GM23338 (cell line): ENCODE results near the gene FAM76A. TPM values are rescaled to one million over a fixed set of nuclear protein-coding genes. Genes with fewer than 3 reads are reported as not detected.
A peak's percentile ranks its signal among the peaks of the same experiment; 100 is the strongest.
"Not testable (repeated sequence)": the region's sequence is repeated elsewhere in the genome, so short reads cannot be mapped to it uniquely, and the experiment has no call there.

ENCODE experiments used
- ATAC-seq: fragments of 200-7000 bp; cut with Tn5 transposase; 3 replicates; pipeline ENCODE4 v1.9.1; 2020
- DNase-seq: peaks from one replicate; pipeline ENCODE4 v3.0.0-alpha.2; 2015; ENCODE audit warnings: low spot score
- H2AFZ ChIP-seq: fragments of 200-600 bp; sonication (generic); 2 replicates; pipeline ENCODE4 v1.8.0; 2016; ENCODE audit warnings: antibody characterized with exemption, mild to moderate bottlenecking, moderate library complexity
- H3F3A ChIP-seq: fragments of 200-600 bp; sonication (generic); replicated peaks from 2 replicates; pipeline ENCODE4 v1.8.0; 2017; ENCODE audit warnings: antibody characterized with exemption, mixed run types, low read depth
- H3K27ac ChIP-seq: fragments of 200-600 bp; sonication (generic); 2 replicates; pipeline ENCODE4 v1.6.1; 2016; ENCODE audit warnings: low read depth
- H3K27me3 ChIP-seq: fragments of 200-600 bp; sonication (generic); 2 replicates; pipeline ENCODE4 v1.8.0; 2016; ENCODE audit warnings: mild to moderate bottlenecking, mixed run types, moderate library complexity; ENCODE audit not compliant: insufficient read depth
- H3K36me3 ChIP-seq: fragments of 200-600 bp; sonication (generic); 2 replicates; pipeline ENCODE4 v1.8.0; 2016; ENCODE audit warnings: mild to moderate bottlenecking; ENCODE audit not compliant: insufficient read depth
- H3K4me1 ChIP-seq: fragments of 200-600 bp; sonication (generic); 2 replicates; pipeline ENCODE4 v1.8.0; 2016; ENCODE audit warnings: mild to moderate bottlenecking, moderate library complexity; ENCODE audit not compliant: insufficient read depth
- H3K4me2 ChIP-seq: fragments of 200-600 bp; sonication (generic); 2 replicates; pipeline ENCODE4 v1.7.1; 2017; ENCODE audit warnings: mixed run types
- H3K4me3 ChIP-seq: fragments of 200-600 bp; sonication (generic); 2 replicates; pipeline ENCODE4 v1.6.1; 2016; ENCODE audit warnings: mixed run types
- H3K79me2 ChIP-seq: fragments of 200-600 bp; sonication (generic); replicated peaks from 2 replicates; pipeline ENCODE4 v1.8.0; 2017; ENCODE audit warnings: mild to moderate bottlenecking; ENCODE audit not compliant: insufficient read depth
- H3K9me2 ChIP-seq: fragments of 200-600 bp; sonication (generic); 2 replicates; pipeline ENCODE4 v1.8.0; 2017; ENCODE audit not compliant: insufficient read depth
- H4K20me1 ChIP-seq: fragments of 200-600 bp; sonication (generic); replicated peaks from 2 replicates; pipeline ENCODE4 v1.8.0; 2017; ENCODE audit warnings: mild to moderate bottlenecking; ENCODE audit not compliant: insufficient read depth
- H3K27ac Mint-ChIP-seq: 2 replicates; pipeline ENCODE4 v1.8.0; 2020; ENCODE audit warnings: inconsistent platforms, mild to moderate bottlenecking, moderate library complexity, mixed read lengths
- H3K27me3 Mint-ChIP-seq: 3 replicates; pipeline ENCODE4 v1.8.0; 2022; ENCODE audit warnings: low read depth, mild to moderate bottlenecking, moderate library complexity, mixed read lengths, inconsistent platforms; ENCODE audit not compliant: insufficient read depth, poor library complexity
- H3K36me3 Mint-ChIP-seq: 3 replicates; pipeline ENCODE4 v1.8.0; 2021; ENCODE audit warnings: low read depth, mild to moderate bottlenecking, inconsistent platforms, moderate library complexity, mixed read lengths
- H3K4me1 Mint-ChIP-seq: 3 replicates; pipeline ENCODE4 v1.8.0; 2020; ENCODE audit warnings: mild to moderate bottlenecking, inconsistent platforms, mixed read lengths
- H3K4me3 Mint-ChIP-seq: 3 replicates; pipeline ENCODE4 v1.8.0; 2021; ENCODE audit warnings: moderate library complexity, mild to moderate bottlenecking, inconsistent platforms, mixed read lengths
- H3K9me3 Mint-ChIP-seq: 3 replicates; pipeline ENCODE4 v1.8.0; 2020; ENCODE audit warnings: moderate library complexity, mild to moderate bottlenecking, inconsistent platforms, mixed read lengths
- ETS1 ChIP-seq: IDR thresholded peaks from 2 replicates; pipeline ENCODE4 v1.6.1; 2016; ENCODE audit warnings: antibody characterized with exemption
- EZH2phosphoT487 ChIP-seq: fragments of 200-600 bp; sonication (generic); IDR thresholded peaks from one replicate; pipeline ENCODE4 v1.8.1; 2018; ENCODE audit warnings: antibody characterized with exemption; ENCODE audit not compliant: unreplicated experiment
- JUNB ChIP-seq: IDR thresholded peaks from one replicate; pipeline ENCODE4 v1.6.1; 2016; ENCODE audit warnings: antibody characterized with exemption; ENCODE audit not compliant: unreplicated experiment
- NANOG ChIP-seq: IDR thresholded peaks from 2 replicates; pipeline ENCODE4 v1.6.1; 2016; ENCODE audit warnings: antibody characterized with exemption, borderline replicate concordance
- POLR2AphosphoS5 ChIP-seq: IDR thresholded peaks from 2 replicates; pipeline ENCODE4 v1.6.1; 2016; ENCODE audit warnings: antibody characterized with exemption, low read depth
- REST ChIP-seq: IDR thresholded peaks from one replicate; pipeline ENCODE4 v1.6.1; 2018; ENCODE audit warnings: antibody characterized with exemption; ENCODE audit not compliant: unreplicated experiment
- STAT1 ChIP-seq: IDR thresholded peaks from one replicate; pipeline ENCODE4 v1.6.1; 2016; ENCODE audit warnings: antibody characterized with exemption; ENCODE audit not compliant: unreplicated experiment
- ZNF114 ChIP-seq: fragments of 250-450 bp; sonication (Bioruptor Pico); IDR thresholded peaks from 2 replicates; pipeline ENCODE4 v1.5.0; 2020; ENCODE audit warnings: mild to moderate bottlenecking, moderate library complexity
- polyA plus RNA-seq: library from polyadenylated mRNA; unstranded; fragments of >200 nt; fragmentation: Nextera tagmentation; extraction: Ambion mirVana; gene quantifications from 2 replicates; pipeline ENCODE4 v1.2.1, GENCODE V29; 2016
- total RNA-seq: library from RNA; depleted of rRNA; stranded (reverse); fragments of >200 nt; shearing (Covaris generic); gene quantifications from 2 replicates; pipeline ENCODE4 v1.2.3, GENCODE V29; 2014

The FAM76A gene
- total and polyA plus RNA-seq, 2 experiments from 2014 or later, result 12.5 to 13.8 TPM

GRCh38 chr1:27787895-27788294, 62.1 kb downstream of the FAM76A start:
- Histone ChIP-seq H3K4me2 (no peak overlapping the region), H2AFZ (no peak overlapping the region), H3K79me2 (no peaks in the 10 kb centered on the region; the same call in none of the 2 replicates), H3K4me3 (no peak overlapping the region), H3F3A (no peaks in the 10 kb centered on the region), H3K36me3 (0 out of 2 replicates have a peak, but pooled peaks cover 5% of the 10 kb centered on the region), H4K20me1 (no peaks in the 10 kb centered on the region), H3K27ac (0 out of 2 replicates have a peak overlapping the region, but pooled peaks have one; percentile 55), H3K27me3 (no peaks in the 10 kb centered on the region), H3K9me2 (no peaks in the 10 kb centered on the region), H3K4me1 (no peaks in the 10 kb centered on the region)
- H3K4me1 Mint-ChIP-seq, result no peaks in the 10 kb centered on the region
- TF ChIP-seq EZH2phosphoT487 (no peak), ZNF114 (no peak)
- ATAC-seq (no peak), DNase-seq (no peak)
- H3K9me3 Mint-ChIP-seq, result no peaks in the 10 kb centered on the region
- no peaks in the 10 kb centered on the region for H3K27me3 Mint-ChIP-seq
- H3K27ac Mint-ChIP-seq, result no peak overlapping the region
- no peak overlapping the region for H3K4me3 Mint-ChIP-seq
- H3K36me3 Mint-ChIP-seq, result peaks cover 12% of the 10 kb centered on the region; the same call in 2 of the 3 replicates

GRCh38 chr1:27789540-27790041, 63.8 kb downstream of the FAM76A start:
- Histone ChIP-seq H4K20me1 (no peaks in the 10 kb centered on the region), H3K36me3 (0 out of 2 replicates have a peak, but pooled peaks cover 5% of the 10 kb centered on the region), H3K4me1 (no peaks in the 10 kb centered on the region), H3K4me3 (no peak overlapping the region), H2AFZ (no peak overlapping the region), H3K79me2 (no peaks in the 10 kb centered on the region; the same call in none of the 2 replicates), H3K4me2 (no peak overlapping the region), H3K27ac (no peak overlapping the region), H3K9me2 (no peaks in the 10 kb centered on the region), H3F3A (no peaks in the 10 kb centered on the region), H3K27me3 (no peaks in the 10 kb centered on the region)
- no peak for TF ChIP-seq JUNB
- TF ChIP-seq STAT1, result no peak
- no peak for TF ChIP-seq POLR2AphosphoS5
- no peak for TF ChIP-seq REST
- no peak for TF ChIP-seq ETS1
- no peak for TF ChIP-seq NANOG
- Mint-ChIP-seq H3K27me3 (no peaks in the 10 kb centered on the region), H3K9me3 (no peaks in the 10 kb centered on the region), H3K36me3 (peaks cover 12% of the 10 kb centered on the region; the same call in 2 of the 3 replicates), H3K4me1 (no peaks in the 10 kb centered on the region), H3K4me3 (no peak overlapping the region), H3K27ac (no peak overlapping the region)
- ATAC-seq, result no peak
- DNase-seq, result no peak

GRCh38 chr1:27790270-27790669, 64.5 kb downstream of the FAM76A start:
- H3K27ac ChIP-seq, H2AFZ ChIP-seq, H4K20me1 ChIP-seq, H3K4me1 ChIP-seq, H3K27me3 ChIP-seq, ATAC-seq, H3K4me2 ChIP-seq, H3K9me3 Mint-ChIP-seq, H3K9me2 ChIP-seq, H3K4me3 ChIP-seq, H3K4me3 Mint-ChIP-seq, H3K36me3 ChIP-seq, H3K27me3 Mint-ChIP-seq, H3K79me2 ChIP-seq, H3K27ac Mint-ChIP-seq, H3F3A ChIP-seq, DNase-seq, H3K4me1 Mint-ChIP-seq: not testable (repeated sequence)
- peaks cover 12% of the 10 kb centered on the region; the same call in 2 of the 3 replicates for H3K36me3 Mint-ChIP-seq
